Measurements from ENCODE around the gene B9D1.

B9D1 gene

DNA sequence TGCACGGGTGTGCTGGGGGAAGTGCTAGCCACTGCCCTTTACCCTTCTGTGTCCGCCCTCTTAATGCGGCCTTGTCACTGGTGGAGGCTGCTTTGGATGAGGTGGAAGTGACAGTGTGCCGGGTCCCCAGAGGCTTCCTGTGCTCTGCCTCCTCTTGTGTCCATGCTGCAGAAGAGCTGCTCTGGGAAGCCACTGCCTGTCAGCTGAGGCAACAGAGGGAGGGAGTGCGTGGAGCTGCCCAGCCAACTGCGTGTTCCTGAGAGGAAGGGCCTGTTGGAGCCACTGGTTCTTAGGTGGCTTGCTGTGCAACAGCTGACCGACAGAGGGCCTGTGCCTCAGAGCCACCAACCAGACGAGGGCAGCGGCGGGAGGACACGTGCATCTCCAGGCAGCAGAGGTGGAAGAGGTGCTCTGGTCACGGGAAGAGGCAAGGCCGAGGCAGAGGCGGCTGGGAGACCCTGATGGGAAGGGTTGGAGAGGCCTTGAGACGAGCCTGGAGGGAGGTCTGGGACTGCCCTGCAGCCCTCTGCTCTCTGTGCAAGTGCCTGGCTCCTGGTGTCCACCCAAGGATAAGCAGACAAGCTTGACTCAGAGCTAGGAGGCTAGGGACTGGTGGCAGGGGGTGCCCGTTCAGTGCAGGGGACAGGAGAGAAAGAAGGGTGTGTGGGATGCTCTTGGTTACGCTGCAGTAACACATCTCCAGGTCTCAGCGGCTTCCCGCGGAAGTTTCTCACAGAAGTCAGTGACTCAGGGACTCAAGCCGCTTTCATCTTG is 25.4 kb downstream of the B9D1 start:
- FAIRE-seq, result no peak

DNA sequence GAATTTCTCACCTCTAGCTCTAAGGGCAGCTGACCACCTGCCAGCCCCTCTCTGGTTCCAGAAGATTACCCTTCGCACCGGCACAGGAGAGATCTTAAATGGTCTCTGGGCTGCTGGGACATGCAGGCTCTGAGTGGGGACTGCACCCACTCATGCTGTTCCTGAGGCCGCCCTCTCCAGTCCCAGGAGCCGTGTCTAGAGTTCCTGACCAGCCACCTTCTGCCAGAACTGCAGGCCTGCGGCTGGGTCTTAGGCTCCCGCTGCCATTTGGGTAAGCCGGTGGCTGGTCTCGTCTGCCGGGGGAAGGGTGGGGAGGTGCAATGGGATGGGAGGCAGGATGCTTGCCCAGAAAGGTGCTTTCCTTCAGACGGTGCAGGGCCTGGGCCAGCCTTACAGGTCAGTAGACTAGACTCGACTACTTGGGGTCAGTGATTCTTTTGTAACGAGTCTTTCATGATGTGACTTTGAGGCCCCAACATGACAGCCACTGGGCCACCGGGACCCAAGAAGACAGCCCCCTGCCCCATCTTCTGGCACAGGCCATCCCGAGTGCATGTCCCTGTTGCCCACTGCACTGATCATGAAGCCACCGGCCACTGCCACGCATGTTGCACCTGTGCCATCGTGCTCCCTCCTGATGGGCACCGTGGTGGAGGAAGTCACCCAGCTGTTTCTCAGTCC is 26.4 kb downstream of the B9D1 start:
- FAIRE-seq, result no peak

GRCh38 chr17:19334331-19334730 is 28.2 kb downstream of the B9D1 start:
- no peak for FAIRE-seq

GRCh38 chr17:19333736-19334290 is 28.7 kb downstream of the B9D1 start:
- no peak for FAIRE-seq

DNA sequence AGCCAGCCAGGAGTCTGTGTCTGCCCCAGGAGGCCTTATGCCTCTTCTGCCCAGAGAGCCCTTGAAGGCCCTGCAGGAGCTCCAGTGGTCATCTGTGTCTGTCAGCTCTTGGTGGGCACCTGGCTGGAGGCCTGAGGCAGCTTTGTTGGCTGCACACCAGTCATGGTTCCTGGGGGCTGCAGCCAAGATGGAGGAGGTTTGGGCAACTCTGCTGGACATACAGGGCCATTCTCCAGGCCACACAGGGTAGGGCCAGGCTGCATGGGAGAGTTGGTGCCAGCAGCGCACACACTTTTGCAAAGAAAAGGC is 29.4 kb downstream of the B9D1 start:
- no peak for FAIRE-seq

DNA sequence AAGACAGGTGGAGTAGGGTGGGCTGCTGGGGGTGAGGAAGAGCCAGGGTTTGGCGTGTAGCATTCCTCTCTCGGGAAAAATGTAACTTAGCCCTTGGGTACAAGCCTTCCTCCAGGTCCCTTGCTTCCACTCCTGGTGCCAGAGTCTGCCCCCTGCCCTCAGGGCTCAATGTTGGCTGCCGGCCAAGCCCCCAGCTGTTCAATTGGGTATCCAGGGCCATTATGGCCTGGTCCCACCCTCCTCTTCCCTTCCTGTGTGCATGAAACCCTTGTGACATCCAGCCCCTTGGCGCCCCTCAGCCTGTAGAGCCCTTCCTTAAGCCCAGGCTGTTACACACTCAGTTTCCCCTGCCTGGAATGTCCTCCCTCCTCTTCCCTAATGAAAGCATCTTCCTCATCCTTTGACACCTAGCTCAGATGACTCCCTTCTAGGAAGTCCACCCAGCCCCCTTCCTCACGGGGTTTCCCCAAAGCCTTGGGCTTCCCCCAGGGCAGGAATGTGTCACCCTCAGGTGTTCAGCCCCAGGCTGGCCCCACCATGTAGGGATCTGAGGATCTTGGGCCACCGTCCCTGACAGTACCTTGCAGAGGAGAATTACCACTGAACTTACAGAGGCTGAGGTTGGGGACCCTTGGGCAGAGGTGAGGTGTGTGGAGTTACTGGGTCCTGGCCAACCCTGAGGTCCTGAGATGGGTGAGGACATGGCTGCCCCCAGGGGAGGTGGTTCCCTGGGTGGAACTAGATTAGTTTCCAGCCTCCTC is 30.0 kb downstream of the B9D1 start:
- FAIRE-seq, result no peak

DNA sequence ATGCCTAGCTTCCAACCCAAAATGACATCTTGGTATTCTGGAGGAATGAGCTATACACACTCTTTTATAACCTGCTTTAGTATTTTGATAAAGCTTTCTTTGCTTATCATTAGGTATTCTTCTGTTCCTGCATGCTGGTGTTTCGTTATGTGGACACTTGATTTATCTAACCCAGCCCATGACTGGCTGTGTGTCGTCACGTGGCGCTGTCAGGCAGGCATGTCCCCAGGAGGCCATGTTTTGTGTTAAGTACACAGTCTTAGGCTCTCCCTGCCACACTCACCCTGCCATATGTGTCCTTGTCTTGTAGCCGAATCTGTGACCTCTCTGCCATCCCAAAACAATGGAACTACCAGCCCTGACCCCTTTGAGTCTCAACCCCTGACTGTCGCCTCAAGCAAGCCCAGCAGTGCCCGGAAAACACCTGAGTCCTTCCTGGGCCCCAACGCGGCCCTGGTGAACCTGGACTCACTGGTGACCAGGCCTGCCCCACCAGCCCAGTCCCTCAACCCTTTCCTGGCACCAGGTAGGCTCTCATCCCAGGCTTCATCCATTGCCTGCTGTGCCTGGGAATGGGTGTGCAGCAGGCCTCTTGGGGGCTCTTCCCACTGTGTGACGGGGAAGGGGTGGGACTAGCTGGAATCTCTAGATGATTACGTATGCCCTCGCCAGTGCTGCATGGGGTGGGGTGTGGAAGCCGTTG is 30.8 kb downstream of the B9D1 start:
- FAIRE-seq, result no peak

- FAIRE-seq, result no peak
These were observed 31.4 kb downstream of the B9D1 start for GRCh38 chr17:19331134-19331533.

GRCh38 chr17:19330271-19330670 is 32.3 kb downstream of the B9D1 start:
- no peak for FAIRE-seq

DNA sequence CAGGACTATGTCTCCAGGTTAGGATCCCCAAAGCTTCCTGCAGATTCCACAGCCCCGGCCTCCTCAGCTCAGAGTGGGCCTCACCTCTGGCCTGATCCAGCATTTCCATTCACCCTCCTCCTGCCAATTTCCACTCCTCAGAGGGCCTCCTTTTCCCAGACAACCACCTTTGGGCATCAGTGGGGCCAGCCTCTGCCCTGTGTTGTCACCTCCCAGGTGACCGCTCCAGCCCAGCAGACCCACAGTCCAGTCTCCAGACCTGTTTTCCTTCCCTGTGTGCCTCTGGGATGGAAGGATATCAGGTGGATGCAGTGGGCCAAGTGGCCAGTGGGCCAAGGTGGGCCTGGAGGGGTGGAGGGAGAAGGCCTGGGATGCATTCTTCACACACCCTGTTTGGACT is 32.7 kb downstream of the B9D1 start:
- FAIRE-seq, result no peak

DNA sequence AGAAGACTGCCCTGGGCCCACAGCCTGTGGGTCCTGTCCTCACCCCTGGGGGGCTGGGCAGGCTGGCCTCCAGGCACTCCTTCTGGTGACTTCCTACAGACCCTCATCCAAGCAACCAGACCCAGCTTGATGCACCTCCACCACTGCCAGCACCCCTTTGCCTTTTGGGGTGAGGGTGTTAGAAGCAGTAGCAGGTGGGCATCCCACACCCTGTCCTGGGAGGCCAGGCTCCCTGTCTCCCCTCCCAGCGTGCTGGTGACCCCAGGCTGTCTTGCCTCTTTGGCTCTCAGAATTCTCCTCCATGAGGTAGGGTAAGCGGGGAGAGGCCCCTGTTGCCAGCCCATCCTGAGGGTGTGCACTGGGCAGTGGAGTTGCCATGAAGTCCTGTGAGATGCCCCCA is 33.4 kb downstream of the B9D1 start:
- no peak for FAIRE-seq

GRCh38 chr17:19328441-19329061 is 34.0 kb downstream of the B9D1 start:
- no peak for FAIRE-seq

GRCh38 chr17:19327031-19327783 is 35.3 kb downstream of the B9D1 start:
- FAIRE-seq, result no peak

DNA sequence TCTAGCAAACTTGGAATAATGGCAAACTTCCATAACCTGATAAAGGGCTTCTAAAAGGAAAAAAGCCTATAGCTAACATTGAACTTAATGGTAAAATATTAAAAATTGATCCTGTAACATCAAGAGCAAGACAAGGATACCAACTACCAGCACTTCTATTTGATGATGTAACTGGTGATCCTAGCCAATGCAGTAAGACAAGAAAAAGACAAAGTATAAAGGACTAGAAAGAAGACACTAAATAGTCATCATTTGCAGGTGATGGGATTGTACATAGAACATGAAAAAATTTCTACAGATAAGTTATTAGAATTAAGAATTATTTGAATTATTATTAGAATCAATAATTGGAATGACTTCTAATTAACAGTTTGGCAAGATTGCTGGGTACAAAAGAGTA is 37.0 kb downstream of the B9D1 start:
- no peak for FAIRE-seq

DNA sequence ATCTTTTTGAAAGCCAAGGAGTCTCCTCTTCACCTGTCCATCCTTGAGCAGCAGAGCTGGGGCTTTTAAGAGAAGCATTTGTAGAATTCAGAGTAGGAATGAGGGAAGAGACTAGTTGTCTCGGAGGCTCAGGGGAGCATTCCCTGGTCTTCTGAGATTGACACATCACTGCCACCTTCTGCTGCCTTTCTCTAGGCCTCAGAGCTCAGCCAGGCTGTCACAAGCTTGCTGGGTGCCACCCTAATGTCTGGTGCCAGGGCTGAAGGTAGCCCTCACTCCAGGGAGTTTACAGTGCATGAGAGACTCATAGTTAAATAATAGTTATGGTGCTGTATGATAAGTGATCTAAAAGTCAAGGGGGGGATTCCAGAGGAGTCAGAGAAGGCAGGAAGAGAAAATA is 39.7 kb downstream of the B9D1 start:
- FAIRE-seq, result no peak

- no peak for FAIRE-seq
These were observed 40.4 kb downstream of the B9D1 start for GRCh38 chr17:19322129-19322505.

DNA sequence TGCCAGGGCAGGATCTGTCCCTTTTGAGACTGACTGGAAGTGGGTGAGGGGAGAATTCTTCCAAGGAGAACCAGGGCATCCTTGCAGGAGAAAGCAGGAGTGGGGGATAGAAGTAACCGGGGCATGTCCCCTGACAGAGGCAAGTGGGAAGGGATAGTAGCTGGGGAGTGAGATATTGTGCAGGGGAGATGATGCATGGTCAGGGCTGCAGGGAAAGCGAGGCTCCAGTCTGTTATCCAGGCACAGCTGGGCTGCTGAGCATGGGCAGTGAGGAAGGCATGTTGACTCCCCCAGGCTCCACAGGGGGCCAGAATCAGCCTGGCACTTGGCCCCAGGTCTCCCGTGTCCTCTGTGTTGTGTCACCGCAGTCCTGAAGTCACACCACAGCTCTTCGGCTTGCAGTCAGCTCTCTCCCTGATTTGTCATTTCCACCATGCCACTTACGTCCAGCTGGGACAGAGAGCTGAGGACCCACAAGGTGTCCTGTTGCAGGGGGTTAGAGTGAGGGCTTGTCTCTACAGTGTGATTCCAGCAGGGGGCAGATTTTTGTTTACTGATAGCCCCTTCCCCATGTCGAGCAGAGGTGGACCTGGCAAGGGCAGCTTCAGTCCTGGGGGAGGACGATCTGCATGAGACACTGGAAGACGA is 40.9 kb downstream of the B9D1 start:
- no peak for FAIRE-seq

DNA sequence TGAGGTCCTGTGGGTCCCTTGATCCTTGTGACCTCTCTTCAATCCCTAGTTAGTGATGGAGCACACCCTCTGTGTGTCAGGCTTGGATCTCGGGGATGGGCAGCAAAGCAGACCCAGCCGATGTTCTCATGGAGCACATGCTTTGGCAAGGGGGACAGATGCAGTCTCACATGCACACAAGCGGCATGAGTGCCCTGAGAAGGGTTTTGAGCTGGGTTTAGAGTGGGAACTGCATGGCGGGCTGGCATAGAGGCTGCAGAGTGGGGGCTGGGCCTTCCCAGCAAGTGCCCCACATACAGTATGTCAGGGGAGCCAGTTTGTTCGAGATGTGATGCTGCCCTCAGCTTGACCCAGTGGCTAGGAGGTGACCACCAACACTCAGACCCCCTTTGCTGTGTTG is 41.6 kb downstream of the B9D1 start:
- no peak for FAIRE-seq

- FAIRE-seq, result no peak
These were observed 42.6 kb downstream of the B9D1 start for GRCh38 chr17:19319771-19320505.

- FAIRE-seq, result no peak
These were observed 43.9 kb downstream of the B9D1 start for GRCh38 chr17:19318611-19319010.
